CD4-positive, alpha-beta T cell treated with Interleukin-15 for 4 hours (primary cell): ENCODE measurements around the gene TBX5.

Source experiments
- DNase-seq: peaks from one replicate; pipeline ENCODE4 v3.0.0-alpha.2; 2020; ENCODE audit warnings: low spot score

The TBX5 gene

DNA sequence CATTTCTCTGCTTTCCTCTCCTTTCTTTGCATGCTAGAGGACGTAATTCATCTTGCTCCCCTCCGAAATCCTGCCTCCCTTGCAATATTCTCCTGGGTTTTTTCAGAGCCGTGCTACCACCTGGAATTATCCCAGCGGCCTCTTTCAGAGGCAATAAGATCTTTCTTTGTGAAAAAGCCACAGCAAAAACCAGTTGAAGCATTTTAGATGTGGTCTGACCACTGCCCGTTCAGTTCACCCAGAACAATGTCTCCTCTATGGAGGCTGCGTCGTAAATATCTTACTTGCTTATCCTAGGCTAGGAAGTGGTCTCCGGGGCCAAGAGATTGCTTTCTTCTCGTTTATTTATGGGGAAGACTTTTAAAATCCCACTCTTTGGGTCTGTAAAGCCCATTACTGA lies 85.8 kb downstream of the TBX5 start:
- no peak for DNase-seq

GRCh38 chr12:114319422-114319821 lies 86.5 kb downstream of the TBX5 start:
- DNase-seq: no peak

DNA sequence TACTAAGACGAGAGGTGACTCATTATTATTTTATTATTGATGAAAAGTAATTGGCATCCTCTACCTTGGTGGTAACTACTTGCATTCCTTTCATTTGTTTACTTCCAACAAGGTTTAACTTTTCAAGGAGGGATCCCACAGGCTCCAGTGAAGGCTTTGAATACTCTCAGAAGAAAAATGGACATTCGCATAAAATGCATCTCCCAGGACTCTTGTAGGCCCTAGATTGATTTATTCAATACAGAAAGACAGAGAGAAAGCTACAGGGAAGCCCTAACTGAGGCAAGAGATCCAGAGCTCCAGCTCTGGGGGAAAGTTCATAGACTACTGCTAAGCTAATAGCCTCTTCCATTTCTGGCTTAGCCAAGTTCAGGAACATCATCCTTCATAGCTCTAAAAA lies 87.0 kb downstream of the TBX5 start:
- DNase-seq: no peak

DNA sequence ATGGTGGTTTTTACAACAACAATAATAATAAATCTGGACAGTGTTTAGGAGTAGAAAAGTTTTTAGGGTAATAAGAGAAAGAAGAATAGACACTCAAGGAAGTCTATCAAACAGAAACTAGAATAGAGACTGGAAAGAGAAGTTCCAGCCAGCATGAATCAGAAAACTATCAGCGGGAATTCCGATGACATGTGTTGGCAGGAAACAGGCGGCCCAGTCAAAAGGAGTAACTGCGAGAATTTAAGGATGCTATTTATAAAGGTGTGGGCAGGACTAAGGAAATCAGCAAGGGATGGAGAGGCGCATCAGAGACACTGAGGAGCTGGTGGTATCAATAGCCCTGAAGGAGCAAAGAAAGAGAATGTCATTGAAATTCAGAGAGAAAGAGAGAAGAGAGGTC lies 89.9 kb downstream of the TBX5 start:
- DNase-seq: no peak

GRCh38 chr12:114314974-114315720 lies 90.8 kb downstream of the TBX5 start:
- DNase-seq: no peak

DNA sequence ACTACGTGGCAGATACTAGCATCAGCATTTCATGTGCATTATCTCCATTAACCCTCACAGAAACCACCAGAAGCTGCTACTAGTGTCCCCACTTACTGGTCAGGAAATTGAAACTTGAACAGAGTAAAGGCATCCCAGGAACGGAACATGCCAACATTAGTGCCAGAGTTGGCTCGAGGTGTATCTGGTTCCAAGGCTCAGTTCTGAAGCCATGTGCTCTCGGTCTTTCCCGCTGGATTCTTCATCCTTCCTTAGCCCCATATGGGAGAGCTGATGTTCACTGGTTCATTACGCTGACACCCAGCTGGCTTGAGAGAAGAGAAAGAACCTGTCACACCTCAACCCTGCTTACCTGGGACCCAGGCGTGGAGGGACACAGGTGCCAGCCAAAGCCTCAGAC lies 91.5 kb downstream of the TBX5 start:
- no peak for DNase-seq

GRCh38 chr12:114313910-114314309 lies 92.0 kb downstream of the TBX5 start:
- no peak for DNase-seq

DNA sequence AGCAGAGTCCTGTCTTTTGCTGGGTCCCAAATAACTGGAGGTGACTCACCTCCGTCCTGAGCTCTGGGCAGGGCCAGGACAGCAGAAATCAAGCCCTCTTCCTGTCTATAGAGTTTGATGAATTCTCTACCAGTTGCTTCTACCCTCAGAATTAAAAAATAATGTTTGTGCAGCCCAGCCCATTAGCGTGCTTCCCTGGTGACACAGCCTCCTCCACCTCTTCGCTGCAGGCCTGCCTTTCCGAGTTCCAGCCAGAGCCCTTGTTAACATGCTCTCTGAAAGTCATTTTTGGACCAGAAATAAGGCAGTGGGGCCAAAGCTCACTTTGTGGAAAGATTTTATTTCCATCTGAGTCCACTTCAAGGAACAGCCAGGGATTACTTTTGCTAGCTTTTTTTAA lies 94.0 kb downstream of the TBX5 start:
- no peak for DNase-seq

DNA sequence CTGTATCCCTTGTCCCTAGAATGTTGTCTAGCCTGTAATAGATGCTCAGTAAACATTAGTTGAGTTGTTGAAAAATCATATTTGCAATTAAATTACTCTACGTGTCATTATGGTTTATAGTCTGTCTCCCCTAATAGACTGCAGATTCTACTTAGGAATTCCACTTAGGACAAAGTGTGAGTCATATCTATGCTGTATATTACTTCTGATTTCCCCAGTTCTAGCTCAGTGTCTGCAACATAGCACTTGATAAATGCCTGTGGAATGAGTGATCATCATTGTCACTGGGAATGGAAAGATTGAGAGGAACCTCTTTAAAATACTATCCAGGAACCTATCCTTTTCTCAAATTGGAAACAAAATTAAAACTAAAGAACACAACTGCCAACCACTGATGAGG lies 99.3 kb downstream of the TBX5 start:
- no peak for DNase-seq

- DNase-seq: no peak
Observed at GRCh38 chr12:114305446-114305845, 100.5 kb downstream of the TBX5 start.
